NCI-H1436 treated with DMSO at 0.1 percent for 48 hours (cell line): ENCODE results near the gene CRYBG3.
"Not testable (repeated sequence)": the region's sequence is repeated elsewhere in the genome, so short reads cannot be mapped to it uniquely, and the experiment has no call there.

Source experiments
- DNase-seq: peaks from one replicate; lab custom pipeline; 2025; lab: John Stamatoyannopoulos, UW

Gene CRYBG3

DNA sequence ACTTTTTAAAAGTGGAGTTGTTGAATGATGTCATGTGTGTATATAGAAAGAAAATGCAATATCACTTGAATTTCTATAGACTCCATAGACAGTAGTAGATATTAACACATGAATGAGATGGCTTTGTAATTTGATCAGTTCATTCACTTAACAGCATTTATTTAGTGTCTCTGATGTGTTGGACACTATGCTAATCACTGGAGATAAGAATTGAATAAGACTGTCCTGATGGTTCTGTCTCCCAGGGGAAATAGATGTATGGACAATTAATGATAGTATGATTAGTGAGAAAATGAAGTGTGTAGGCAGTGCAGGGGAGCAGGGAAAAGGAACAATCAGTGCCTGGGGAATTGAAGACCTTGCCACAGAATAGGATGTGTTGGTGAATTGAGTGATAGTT is 77.5 kb downstream of the CRYBG3 start:
- no peak for DNase-seq

DNA sequence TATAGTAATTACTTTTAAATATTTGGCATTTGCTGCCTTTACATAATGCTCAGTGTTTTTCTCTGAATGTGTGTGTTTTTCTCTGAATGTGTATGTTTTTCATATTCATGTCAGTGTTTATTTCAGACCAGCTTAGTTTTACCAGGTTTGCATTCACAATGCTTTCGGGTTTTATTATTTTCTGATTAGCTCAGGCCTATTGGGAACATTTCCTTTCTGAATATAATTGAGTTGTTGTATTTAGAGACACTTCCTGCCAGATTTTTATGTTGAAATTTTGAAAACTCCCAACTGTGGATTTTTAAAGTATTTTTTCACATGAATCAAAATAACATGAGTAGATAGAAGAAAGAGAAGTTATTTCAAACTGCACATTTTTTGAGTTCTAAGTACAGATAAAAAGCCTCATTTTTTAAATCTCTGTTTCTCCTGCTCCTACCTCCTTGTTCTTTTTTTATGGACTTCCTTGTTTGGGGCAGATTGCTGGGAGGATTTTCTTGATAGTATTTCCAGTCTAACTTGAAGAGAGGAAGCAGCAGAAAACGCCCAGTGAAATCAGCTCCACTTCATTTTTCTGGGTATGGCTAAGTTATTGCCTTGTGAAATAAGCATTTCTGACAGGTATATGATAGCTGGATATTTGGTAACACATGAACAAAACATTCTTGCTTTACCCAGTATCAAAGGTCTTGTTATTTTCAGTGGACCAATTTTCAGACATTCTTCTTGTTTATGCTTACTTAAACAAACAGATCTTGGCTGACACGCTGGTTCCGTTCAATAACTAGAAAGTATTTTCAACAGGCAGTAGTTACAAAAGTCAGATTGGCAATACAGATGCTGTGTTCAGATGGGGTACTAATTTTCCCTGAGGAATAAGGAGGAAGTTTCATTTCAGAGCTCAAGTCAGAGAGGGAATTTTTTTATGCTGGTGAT is 79.8 kb downstream of the CRYBG3 start:
- no peak for DNase-seq

DNA sequence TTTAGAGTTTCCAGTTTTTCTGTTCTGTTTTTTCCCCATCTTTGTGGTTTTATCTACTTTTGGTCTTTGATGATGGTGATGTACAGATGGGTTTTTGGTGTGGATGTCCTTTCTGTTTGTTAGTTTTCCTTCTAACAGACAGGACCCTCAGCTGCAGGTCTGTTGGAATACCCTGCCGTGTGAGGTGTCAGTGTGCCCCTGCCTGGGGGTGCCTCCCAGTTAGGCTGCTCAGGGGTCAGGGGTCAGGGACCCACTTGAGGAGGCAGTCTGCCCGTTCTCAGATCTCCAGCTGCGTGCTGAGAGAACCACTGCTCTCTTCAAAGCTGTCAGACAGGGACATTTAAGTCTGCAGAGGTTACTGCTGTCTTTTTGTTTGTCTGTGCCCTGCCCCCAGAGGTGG is 88.0 kb downstream of the CRYBG3 start:
- DNase-seq = not testable (repeated sequence)

DNA sequence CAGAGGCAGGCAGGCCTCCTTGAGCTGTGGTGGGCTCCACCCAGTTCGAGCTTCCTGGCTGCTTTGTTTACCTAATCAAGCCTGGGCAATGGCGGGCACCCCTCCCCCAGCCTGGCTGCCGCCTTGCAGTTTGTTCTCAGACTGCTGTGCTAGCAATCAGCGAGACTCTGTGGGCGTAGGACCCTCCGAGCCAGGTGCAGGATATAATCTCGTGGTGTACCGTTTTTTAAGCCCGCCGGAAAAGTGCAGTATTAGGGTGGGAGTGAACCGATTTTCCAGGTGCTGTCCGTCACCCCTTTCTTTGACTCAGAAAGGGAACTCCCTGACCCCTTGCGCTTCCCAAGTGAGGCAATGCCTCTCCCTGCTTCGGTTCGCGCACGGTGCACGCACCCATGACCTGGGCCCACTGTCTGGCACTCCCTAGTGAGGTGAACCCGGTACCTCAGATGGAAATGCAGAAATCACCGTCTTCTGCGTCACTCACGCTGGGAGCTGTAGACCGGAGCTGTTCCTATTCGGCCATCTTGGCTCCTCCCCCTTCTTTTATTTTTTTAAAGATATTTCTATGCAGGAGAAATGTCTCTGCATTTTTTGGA is 88.5 kb downstream of the CRYBG3 start:
- DNase-seq = not testable (repeated sequence)

DNA sequence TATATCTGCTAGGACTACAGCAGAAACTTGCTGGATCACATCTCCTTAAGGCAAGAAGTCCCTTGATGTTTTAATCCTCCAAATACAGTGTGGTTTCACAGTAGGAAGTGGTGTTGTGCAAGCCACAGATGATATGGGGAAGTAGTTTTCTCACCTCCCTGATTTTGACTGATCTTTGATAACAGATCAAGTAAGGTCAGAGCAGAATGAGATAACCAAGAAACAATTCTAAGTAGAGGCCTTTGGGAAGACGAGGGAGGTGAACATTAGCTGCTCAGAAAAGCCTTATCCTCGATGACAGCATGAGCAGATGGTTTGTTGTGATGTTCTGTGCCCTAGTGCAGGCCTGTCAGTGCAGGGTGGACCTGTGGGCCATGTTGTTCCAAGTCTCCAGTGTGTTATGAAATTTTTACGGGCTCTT is 89.1 kb downstream of the CRYBG3 start:
- no peak for DNase-seq

DNA sequence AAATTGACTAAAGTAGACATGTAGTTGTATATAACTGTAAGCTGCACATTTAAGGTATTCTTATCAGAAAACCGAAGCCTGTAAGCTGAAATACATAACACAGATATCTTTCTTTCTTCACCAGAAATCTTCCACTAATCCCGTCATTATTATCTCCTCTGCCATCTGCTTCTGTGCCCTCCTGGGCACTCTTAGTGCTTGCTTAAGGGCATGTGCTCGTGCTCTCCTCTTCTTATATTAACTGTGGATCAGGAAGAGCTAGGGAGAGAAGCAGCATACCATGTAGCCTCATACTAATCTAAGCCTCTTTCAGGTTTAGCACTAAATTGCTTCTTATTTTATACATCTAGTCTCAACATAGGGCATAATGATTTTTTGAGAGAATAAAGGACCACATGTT is 89.6 kb downstream of the CRYBG3 start:
- DNase-seq = no peak

DNA sequence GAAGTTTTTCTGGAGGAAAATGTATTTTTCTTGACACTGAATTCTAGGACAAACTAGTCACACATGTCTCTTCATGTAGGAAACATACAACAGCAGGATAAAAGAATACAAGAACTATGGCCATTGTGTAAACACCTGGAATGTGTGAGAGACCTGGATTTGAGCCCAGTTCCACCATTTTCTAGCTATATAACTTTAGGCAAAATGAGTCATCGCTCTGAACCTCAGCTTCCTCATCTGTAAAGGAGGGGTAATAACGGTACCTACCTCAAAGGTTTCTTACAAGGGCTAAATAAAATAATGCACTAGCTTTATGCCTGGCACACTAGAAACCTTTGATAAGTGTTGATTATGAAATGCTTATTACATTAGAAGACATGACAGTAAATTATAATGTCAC is 92.6 kb downstream of the CRYBG3 start:
- no peak for DNase-seq

DNA sequence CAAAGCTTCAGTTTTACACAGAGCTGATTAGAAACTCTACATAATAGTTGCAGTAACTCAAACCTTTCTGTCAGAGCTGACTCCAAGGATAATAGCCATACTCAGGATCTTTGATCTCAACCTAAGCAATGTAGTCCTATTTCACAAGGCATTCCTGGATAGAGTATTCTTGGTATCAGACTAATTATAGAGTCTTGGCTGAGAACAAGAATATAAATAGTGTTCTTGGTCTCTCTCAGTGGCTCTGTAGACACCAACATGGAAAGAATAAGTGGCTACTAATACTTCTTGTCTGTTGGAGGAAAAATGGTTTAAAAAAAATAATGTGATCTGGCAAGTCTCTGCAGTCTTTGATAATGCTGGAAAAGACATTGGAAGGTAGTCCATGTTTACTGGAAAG is 94.8 kb downstream of the CRYBG3 start:
- no peak for DNase-seq

DNA sequence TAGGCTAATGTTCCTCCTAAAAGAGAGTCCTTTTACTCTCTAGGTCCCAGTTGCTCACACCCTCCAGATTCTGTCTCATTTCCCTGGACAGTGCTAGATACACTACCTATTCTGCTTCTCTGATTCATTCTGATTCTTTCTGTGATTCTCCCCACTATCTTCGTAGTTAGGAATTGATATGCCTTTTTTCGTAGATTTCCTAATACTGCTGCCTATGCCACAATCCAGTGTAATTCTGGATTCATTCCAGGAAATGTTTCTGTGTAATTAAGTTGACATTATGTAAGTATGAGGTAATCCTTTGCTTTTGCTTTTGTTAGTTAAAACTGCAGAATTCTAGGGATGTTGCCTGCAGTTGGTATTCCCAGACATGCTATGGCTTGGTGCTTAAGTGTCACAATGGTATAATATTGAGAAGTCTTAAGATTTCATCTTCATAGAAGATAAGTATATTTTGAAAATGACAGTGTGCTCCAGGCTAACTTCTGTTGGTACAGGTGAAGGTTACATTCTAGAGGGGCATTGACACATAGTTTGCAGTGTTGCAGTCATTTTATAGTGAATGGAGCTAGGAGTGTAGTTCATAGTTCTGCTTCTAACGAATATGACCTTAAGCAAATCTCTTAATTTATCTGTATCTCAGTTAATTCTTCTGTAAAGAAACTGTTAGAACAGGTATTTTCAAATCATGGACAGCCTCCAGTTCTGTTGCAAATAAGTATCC is 96.2 kb downstream of the CRYBG3 start:
- no peak for DNase-seq

DNA sequence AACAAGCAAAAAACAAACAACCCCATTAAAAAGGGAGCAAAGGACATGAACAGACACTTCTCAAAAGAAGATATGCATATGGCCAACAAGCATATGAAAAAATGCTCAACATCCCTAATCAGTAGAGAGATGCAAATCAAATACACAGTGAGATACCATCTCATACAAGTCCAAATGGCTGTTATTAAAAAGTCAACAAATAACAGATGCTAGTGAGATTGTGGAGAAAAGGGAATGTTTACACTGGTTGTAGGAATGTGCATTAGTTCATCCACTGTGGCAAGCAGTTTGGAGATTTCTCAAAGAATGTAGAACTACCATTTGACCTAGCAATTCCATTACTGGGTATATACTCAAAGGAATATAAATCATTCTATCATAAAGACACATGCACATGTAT is 105.9 kb downstream of the CRYBG3 start:
- no peak for DNase-seq

DNA sequence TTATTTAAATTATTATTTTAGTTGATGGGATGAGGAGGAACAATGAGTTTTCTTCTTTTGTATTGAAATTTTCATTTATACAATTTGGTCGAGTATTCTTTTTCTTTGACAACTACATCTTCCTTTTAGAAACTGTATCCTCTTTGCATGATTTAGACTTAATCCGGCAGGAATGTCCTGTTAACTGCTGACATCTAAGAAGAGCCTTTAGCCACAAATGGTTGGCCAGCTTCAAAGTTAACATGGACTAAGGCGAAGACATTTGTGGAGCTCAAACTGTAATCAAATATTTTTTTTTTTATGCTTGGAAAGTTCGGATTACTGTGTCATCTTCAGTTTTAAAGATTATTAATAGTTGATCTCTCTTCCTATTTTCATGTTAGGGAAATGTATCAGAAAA is 107.2 kb downstream of the CRYBG3 start:
- DNase-seq = no peak

DNA sequence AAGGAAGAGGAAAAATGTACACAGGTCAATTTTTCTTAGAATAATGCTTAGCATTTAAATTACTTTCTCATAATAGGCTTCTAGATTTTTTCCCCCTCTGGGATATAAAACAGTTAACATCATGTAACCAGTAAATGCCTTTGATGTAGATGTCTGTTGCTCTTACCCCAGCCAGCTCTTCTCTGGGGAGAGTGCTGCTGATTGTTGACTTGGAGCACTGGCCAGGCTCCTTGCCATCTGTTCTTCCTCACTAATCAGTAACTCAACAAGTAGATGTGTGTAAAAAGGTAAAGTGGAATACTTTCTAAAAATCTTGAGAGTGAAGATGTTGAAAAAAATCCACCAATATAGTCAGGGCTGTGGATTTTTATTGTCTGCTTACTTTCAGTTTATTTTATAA is 108.2 kb downstream of the CRYBG3 start:
- no peak for DNase-seq

DNA sequence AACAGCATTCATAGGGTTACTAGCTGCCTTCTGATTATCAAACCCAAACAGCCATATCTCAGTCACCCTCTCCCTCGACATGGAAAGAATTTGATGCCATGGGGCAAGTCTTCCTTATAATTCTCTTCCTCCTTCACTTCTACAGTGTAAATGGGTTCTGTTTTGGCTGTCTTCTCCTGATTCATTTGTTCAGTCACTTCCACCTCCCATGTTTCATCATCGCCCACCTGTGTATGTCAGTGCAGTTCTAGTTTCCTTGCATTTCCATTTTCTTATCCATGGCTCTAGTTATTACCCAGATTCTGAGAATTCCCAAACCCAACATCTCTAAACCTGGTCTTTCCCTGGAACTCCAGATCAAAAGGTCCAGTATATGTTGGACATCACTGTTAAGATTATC is 109.4 kb downstream of the CRYBG3 start:
- DNase-seq = no peak

DNA sequence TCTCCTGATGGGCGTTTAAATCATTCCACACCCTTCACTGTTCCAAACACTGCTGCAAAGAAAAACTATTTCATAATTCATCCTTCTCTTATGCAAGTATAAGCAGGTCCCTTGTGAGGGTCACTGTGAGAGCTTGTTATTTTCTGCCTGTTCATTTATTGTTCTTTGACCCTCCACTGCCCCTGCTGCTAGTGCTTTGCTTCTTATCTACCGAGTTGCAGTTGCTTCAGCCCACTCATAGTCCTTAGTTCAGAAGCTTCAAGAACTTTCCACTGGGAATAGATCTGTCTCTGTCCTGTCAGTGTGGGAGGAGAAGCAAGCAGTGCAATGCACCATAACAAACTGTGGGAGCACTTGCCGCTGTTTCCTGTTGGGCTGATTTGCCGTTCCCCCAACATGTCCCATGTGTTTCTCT is 110.6 kb downstream of the CRYBG3 start:
- no peak for DNase-seq

DNA sequence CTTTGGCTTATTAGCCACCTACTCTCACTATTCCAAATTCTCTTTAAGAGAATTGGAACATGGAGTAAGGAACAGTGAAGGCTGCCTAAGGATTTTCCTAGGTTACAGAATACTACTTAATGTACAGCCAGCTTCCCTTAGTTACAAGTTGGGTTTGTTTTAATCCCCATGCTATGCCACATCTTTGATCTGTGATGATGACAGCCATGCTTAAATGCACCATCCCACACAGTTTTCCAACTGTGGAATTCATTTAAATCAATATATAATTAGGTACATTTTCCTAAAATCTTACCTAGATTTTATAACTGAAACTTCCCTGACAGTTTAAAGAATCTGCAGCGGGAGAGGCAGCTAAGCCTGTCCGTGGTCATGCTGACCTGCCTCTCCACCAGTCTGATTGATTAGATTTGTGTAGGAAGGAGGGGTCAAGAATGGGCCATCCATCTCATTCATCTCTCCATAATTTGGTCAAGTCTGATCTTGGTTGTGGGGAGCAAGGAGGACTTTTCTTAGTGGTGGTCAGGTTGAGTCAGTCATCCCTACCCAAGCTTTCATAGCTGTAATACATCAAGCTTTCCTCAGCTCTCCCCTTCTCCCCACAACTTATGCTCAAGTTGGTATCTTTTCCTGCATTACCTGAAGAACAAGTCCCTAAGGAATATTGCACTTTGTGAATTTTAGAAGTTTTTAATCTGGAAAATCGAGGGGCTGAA is 113.3 kb downstream of the CRYBG3 start:
- no peak for DNase-seq

DNA sequence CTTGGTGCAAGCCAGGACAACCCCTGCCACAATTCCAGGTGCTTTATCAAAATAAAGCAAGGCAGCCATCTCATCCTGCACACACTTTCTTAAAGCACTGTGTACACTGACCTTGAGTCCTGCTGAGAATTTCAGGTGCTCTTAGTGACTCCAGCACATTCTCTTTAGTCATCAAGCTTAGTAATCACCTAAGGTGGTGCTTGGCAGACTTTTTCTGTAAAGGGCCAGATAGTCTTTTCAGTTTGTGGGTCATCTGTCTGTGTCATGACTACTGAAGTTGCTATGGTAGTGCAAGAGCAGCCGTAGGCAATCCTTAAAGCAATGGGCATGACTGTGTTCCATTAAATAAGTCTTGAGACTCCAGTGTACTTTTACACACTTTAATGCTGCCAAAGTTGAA is 114.0 kb downstream of the CRYBG3 start:
- no peak for DNase-seq

DNA sequence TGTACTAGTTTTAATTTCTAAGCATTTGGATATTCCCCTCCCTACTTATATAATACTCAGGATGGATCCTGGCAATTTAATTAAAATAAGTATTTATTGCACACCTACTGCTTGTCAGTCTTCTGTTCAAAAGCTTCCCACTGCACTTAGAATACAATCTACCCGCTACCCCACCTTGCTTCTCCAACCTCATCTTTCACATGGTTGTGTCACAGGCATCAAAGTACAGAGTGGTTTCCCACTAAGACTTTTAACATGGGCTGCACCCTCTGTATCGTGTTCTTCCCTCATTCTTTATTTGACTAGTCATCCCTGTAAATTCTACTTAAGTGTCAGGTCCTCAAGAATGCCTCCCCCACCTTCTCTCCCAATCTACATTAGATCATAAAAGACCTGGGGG is 115.4 kb downstream of the CRYBG3 start:
- no peak for DNase-seq

DNA sequence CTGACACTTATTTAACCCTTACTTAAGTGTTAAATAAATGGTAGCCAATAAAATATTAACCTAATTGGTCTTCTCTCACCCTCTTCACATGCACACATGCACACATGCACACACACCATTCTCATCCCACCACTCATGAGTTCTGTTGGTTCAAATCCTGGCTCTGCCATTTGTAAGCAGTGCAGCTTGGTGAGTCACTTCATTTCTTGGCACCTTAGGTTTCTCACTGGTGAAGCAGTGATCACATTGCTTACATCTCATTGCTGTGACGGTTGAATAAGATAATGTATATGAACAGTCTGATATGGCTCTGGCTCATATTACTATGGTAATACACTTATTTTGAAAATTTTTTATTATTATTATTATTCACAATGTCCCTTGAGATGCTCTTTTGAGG is 116.6 kb downstream of the CRYBG3 start:
- no peak for DNase-seq

DNA sequence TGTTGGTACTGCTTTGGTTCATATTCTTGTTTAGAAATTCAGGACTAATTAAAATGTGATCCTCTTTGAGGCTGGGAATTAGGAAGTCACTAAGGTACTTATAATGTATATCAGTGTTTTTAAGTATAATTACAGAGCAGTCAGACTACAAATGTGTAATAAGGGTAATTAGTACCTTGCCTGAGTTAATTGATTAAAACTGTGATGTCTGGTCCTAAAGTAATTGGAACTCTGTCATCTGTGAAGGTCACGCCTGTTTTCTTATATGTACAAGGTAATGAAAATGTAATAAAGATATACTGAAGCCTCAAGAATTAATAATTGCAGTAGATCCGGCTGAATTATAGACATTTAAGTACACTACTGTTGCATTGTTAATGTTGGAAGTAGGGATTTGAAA is 117.6 kb downstream of the CRYBG3 start:
- DNase-seq = peak; percentile 50

DNA sequence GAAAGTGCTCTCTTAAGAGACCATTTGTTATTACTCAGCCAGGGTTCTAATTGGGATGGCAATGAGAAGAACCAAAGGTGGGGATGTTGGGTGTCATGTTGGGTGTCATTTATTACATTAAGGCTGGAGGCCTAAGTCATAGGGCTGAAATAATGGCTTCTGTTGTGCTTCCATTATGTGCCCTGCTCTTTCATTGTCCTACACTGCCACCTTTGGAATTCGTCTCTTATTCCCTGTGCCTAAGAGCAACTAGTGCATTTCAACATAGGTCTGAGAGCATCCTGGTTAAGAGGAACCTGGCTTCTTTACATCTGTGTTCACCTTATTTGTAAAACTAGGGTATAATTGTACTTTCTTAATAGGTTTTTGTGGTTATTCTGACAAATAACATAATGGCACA is 118.2 kb downstream of the CRYBG3 start:
- DNase-seq = no peak

DNA sequence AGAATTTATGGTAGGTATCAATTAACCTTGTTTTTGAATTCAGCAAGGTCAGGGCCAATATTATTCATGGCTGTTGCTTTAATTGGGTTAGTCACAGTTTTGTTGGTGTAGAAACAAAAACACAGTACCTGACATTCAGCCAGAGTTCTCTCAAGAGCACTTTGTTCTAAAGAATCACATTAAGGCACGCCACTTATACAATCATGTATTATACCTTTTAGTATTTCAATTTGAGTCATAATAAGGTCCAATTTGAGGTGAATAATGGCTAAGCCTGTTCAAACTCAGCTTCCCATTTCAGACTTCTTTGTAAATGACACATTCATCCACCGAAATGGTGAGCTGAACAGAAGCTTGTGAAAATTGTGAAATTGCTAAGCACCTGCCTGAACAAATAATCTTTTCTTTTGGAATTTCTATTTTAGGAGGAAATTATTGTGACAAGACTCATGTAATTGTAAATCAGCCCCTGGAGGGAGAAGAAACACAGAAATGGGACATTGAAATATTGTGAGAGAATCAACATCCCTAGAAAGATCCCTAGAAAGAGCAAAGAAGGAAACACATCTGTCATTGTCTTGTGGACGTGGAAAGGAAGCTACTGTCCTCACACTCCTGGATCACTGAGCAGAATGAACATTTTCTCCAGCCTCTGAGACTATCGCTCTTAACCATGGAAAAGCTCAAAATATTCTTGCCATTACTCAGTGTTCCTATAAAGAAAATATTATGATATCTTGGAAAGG is 121.2 kb downstream of the CRYBG3 start:
- DNase-seq = peak; percentile 99
